ENCODE measurements around the gene KCTD20. TPM values are rescaled to one million over a fixed set of nuclear protein-coding genes. Genes with fewer than 3 reads are reported as not detected.

Gene KCTD20
- total and polyA plus RNA-seq, 4 experiments from 2014 or later: 35.2 to 38.9 (median 37.0) TPM

GRCh38 chr6:36414481-36414880 is 28.3 kb upstream of the KCTD20 start:
- no peaks in the 10 kb centered on the region for H3K9me3 ChIP-seq (ENCODE audit: control insufficient read depth in 1 of 2, low read length in 2 of 2)
- no peak overlapping the region for H3K27ac Mint-ChIP-seq
- H3K4me1 ChIP-seq (ENCODE audit: insufficient read depth, low read length): no peaks in the 10 kb centered on the region
- no peak overlapping the region for H3K27ac ChIP-seq (ENCODE audit: low read depth, low read length)
- CTCF ChIA-PET (ENCODE audit: partially characterized antibody): no interaction called here
- intact Hi-C loops (cut with micrococcal nuclease): no loop called here
- no peaks in the 10 kb centered on the region for H3K27me3 ChIP-seq (ENCODE audit: insufficient read depth, low read length)
- peaks cover 0 to 10% (median 5%) of the 10 kb centered on the region in 8 donors for H3K9me3 Mint-ChIP-seq
- H3K4me1 Mint-ChIP-seq: no peaks in the 10 kb centered on the region
- H3K4me3 ChIP-seq (ENCODE audit: low read length in 2 of 2): no peak overlapping the region
- peaks cover 0 to 4% of the 10 kb centered on the region in 2 donors for H3K36me3 Mint-ChIP-seq
- no peak for DNase-seq
- H3K4me3 Mint-ChIP-seq: no peak overlapping the region
- POLR2A ChIA-PET (ENCODE audit: partially characterized antibody): interaction anchor here (0.6 kb wide), 1 partner anchor 188 kb away, joined by 3 read pairs; no protein-coding TSS in a partner anchor
- no peaks in the 10 kb centered on the region for H3K36me3 ChIP-seq (ENCODE audit: insufficient read depth, low read length)
- H3K27me3 Mint-ChIP-seq: peaks cover 0 to 1% of the 10 kb centered on the region in 2 donors

- Histone ChIP-seq H3K27ac (ENCODE audit: low read depth, low read length) (no peak overlapping the region), H3K4me3 (ENCODE audit: low read length in 2 of 2) (no peak overlapping the region), H3K4me1 (ENCODE audit: insufficient read depth, low read length) (peaks cover 9% of the 10 kb centered on the region), H3K27me3 (ENCODE audit: insufficient read depth, low read length) (no peaks in the 10 kb centered on the region), H3K36me3 (ENCODE audit: insufficient read depth, low read length) (no peaks in the 10 kb centered on the region), H3K9me3 (ENCODE audit: control insufficient read depth in 1 of 2, low read length in 2 of 2) (no peaks in the 10 kb centered on the region)
- ChIA-PET CTCF (ENCODE audit: partially characterized antibody) (interaction anchor here (1.2 to 2.0 kb wide), 5 partner anchors 10 to 341 kb away, joined by 3 to 10 read pairs (median 5); no protein-coding TSS in a partner anchor), POLR2A (ENCODE audit: partially characterized antibody) (interaction anchor here (0.7 kb wide), 1 partner anchor 178 kb away, joined by 3 read pairs; no protein-coding TSS in a partner anchor)
- intact Hi-C loops (cut with micrococcal nuclease): no loop called here
- no peaks in the 10 kb centered on the region for H3K36me3 Mint-ChIP-seq
- peaks cover 5 to 13% (median 9%) of the 10 kb centered on the region in 4 donors for H3K4me1 Mint-ChIP-seq
- DNase-seq: no peak
- no peaks in the 10 kb centered on the region for H3K27me3 Mint-ChIP-seq
- H3K27ac Mint-ChIP-seq: no peak overlapping the region
- peaks cover 0 to 4% (median 0%) of the 10 kb centered on the region in 8 donors for H3K9me3 Mint-ChIP-seq
- no peak overlapping the region for H3K4me3 Mint-ChIP-seq
Measured at GRCh38 chr6:36418558-36418957, 24.2 kb upstream of the KCTD20 start.

GRCh38 chr6:36419310-36419709 is 23.5 kb upstream of the KCTD20 start:
- Mint-ChIP-seq H3K27ac (no peak overlapping the region), H3K4me3 (no peak overlapping the region), H3K4me1 (peaks cover 10 to 19% (median 14%) of the 10 kb centered on the region in 4 donors), H3K9me3 (peaks cover 0 to 4% (median 0%) of the 10 kb centered on the region in 8 donors), H3K27me3 (no peaks in the 10 kb centered on the region), H3K36me3 (no peaks in the 10 kb centered on the region)
- CTCF ChIA-PET (ENCODE audit: partially characterized antibody): interaction anchor here (0.7 to 2.0 kb wide), 6 partner anchors 10 to 340 kb away, joined by 3 to 10 read pairs (median 4); no protein-coding TSS in a partner anchor
- POLR2A ChIA-PET (ENCODE audit: partially characterized antibody): no interaction called here
- DNase-seq: no peak
- no peak overlapping the region for H3K4me3 ChIP-seq (ENCODE audit: low read length in 2 of 2)
- peaks cover 15% of the 10 kb centered on the region for H3K4me1 ChIP-seq (ENCODE audit: insufficient read depth, low read length)
- H3K27me3 ChIP-seq (ENCODE audit: insufficient read depth, low read length): no peaks in the 10 kb centered on the region
- H3K9me3 ChIP-seq (ENCODE audit: control insufficient read depth in 1 of 2, low read length in 2 of 2): no peaks in the 10 kb centered on the region
- no peak overlapping the region for H3K27ac ChIP-seq (ENCODE audit: low read depth, low read length)
- H3K36me3 ChIP-seq (ENCODE audit: insufficient read depth, low read length): no peaks in the 10 kb centered on the region
- intact Hi-C loops (cut with micrococcal nuclease): no loop called here

GRCh38 chr6:36422714-36423100 is 20.1 kb upstream of the KCTD20 start:
- Histone ChIP-seq H3K27ac (ENCODE audit: low read depth, low read length) (peak overlapping the region; percentile 68), H3K9me3 (ENCODE audit: control insufficient read depth in 1 of 2, low read length in 2 of 2) (no peaks in the 10 kb centered on the region), H3K4me1 (ENCODE audit: insufficient read depth, low read length) (peaks cover 15% of the 10 kb centered on the region), H3K27me3 (ENCODE audit: insufficient read depth, low read length) (no peaks in the 10 kb centered on the region), H3K36me3 (ENCODE audit: insufficient read depth, low read length) (no peaks in the 10 kb centered on the region), H3K4me3 (ENCODE audit: low read length in 2 of 2) (peak overlapping the region; percentile 69 to 85)
- peak overlapping the region; percentile 91 to 95 (median 93) for H3K4me3 Mint-ChIP-seq
- H3K27me3 Mint-ChIP-seq: no peaks in the 10 kb centered on the region
- POLR2A ChIA-PET (ENCODE audit: partially characterized antibody): interaction anchor here (0.7 to 2.2 kb wide), 18 partner anchors 17 to 336 kb away, joined by 3 to 42 read pairs (median 4); partner anchors contain the start of genes CDKN1A, KCTD20, PXT1 and SRSF3
- H3K27ac Mint-ChIP-seq: peak overlapping the region; percentile 73 to 97 (median 95)
- H3K36me3 Mint-ChIP-seq: no peaks in the 10 kb centered on the region
- CTCF ChIA-PET (ENCODE audit: partially characterized antibody): interaction anchor here (0.9 to 2.3 kb wide), 17 partner anchors 12 to 336 kb away, joined by 3 to 25 read pairs (median 5); partner anchors contain the start of genes CDKN1A and SRSF3
- DNase-seq: no peak
- intact Hi-C loops (cut with micrococcal nuclease): loop anchor here (1.0 to 5.0 kb wide), 9 partner anchors 20 to 337 kb away; partner anchors contain the start of genes KCTD20, PXT1 and SRSF3
- peaks cover 10 to 19% (median 14%) of the 10 kb centered on the region in 4 donors for H3K4me1 Mint-ChIP-seq
- H3K9me3 Mint-ChIP-seq: peaks cover 0 to 4% (median 0%) of the 10 kb centered on the region in 8 donors

GRCh38 chr6:36423101-36423824 is 19.5 kb upstream of the KCTD20 start:
- Mint-ChIP-seq H3K4me1 (peaks cover 10 to 19% (median 14%) of the 10 kb centered on the region in 4 donors), H3K36me3 (no peaks in the 10 kb centered on the region), H3K4me3 (peak overlapping the region; percentile 91 to 95 (median 93)), H3K9me3 (peaks cover 0 to 4% (median 0%) of the 10 kb centered on the region in 8 donors), H3K27ac (peak overlapping the region; percentile 73 to 97 (median 95)), H3K27me3 (no peaks in the 10 kb centered on the region)
- Histone ChIP-seq H3K9me3 (ENCODE audit: control insufficient read depth in 1 of 2, low read length in 2 of 2) (no peaks in the 10 kb centered on the region), H3K36me3 (ENCODE audit: insufficient read depth, low read length) (no peaks in the 10 kb centered on the region), H3K27me3 (ENCODE audit: insufficient read depth, low read length) (no peaks in the 10 kb centered on the region), H3K4me1 (ENCODE audit: insufficient read depth, low read length) (peaks cover 15% of the 10 kb centered on the region), H3K27ac (ENCODE audit: low read depth, low read length) (peak overlapping the region; percentile 68), H3K4me3 (ENCODE audit: low read length in 2 of 2) (peak overlapping the region; percentile 69 to 85)
- POLR2A ChIA-PET (ENCODE audit: partially characterized antibody): interaction anchor here (0.7 to 2.2 kb wide), 18 partner anchors 17 to 335 kb away, joined by 3 to 42 read pairs (median 4); partner anchors contain the start of genes CDKN1A, KCTD20, PXT1 and SRSF3
- CTCF ChIA-PET (ENCODE audit: partially characterized antibody): interaction anchor here (0.6 to 2.3 kb wide), 25 partner anchors 8 to 1057 kb away, joined by 3 to 25 read pairs (median 4); partner anchors contain the start of genes CDKN1A and SRSF3
- peak; percentile 97 to 99 (median 97) for DNase-seq
- intact Hi-C loops (cut with micrococcal nuclease): loop anchor here (1.0 to 5.0 kb wide), 9 partner anchors 19 to 336 kb away; partner anchors contain the start of genes KCTD20, PXT1 and SRSF3

GRCh38 chr6:36426622-36427021 is 16.2 kb upstream of the KCTD20 start:
- Histone ChIP-seq H3K9me3 (ENCODE audit: control insufficient read depth in 1 of 2, low read length in 2 of 2) (no peaks in the 10 kb centered on the region), H3K27ac (ENCODE audit: low read depth, low read length) (no peak overlapping the region), H3K4me1 (ENCODE audit: insufficient read depth, low read length) (peaks cover 15% of the 10 kb centered on the region), H3K36me3 (ENCODE audit: insufficient read depth, low read length) (no peaks in the 10 kb centered on the region), H3K27me3 (ENCODE audit: insufficient read depth, low read length) (no peaks in the 10 kb centered on the region), H3K4me3 (ENCODE audit: low read length in 2 of 2) (no peak overlapping the region)
- Mint-ChIP-seq H3K9me3 (peaks cover 0 to 6% (median 0%) of the 10 kb centered on the region in 8 donors), H3K27ac (no peak overlapping the region), H3K4me1 (peaks cover 10 to 19% (median 14%) of the 10 kb centered on the region in 4 donors), H3K27me3 (no peaks in the 10 kb centered on the region), H3K4me3 (no peak overlapping the region), H3K36me3 (no peaks in the 10 kb centered on the region)
- intact Hi-C loops (cut with micrococcal nuclease): no loop called here
- CTCF ChIA-PET (ENCODE audit: partially characterized antibody): interaction anchor here (3.0 kb wide), 1 partner anchor 152 kb away, joined by 22 read pairs; no protein-coding TSS in a partner anchor
- no peak for DNase-seq
- POLR2A ChIA-PET (ENCODE audit: partially characterized antibody): no interaction called here

GRCh38 chr6:36428911-36429310 is 13.9 kb upstream of the KCTD20 start:
- no peak overlapping the region for H3K27ac Mint-ChIP-seq
- CTCF ChIA-PET (ENCODE audit: partially characterized antibody): interaction anchor here (0.6 to 3.4 kb wide), 24 partner anchors 10 to 354 kb away, joined by 3 to 22 read pairs (median 4); partner anchors contain the start of gene CDKN1A

More at GRCh38 chr6:36428911-36429310, 13.9 kb upstream of the KCTD20 start:
- no peak overlapping the region for H3K27ac ChIP-seq (ENCODE audit: low read depth, low read length)
- DNase-seq: peak in 1 of 5 donors; percentile 4
- peaks cover 3% of the 10 kb centered on the region for H3K4me1 ChIP-seq (ENCODE audit: insufficient read depth, low read length)
- no peaks in the 10 kb centered on the region for H3K27me3 Mint-ChIP-seq
- peaks cover 0 to 2% (median 0%) of the 10 kb centered on the region in 8 donors for H3K9me3 Mint-ChIP-seq
- no peak overlapping the region for H3K4me3 Mint-ChIP-seq
- no peaks in the 10 kb centered on the region for H3K36me3 ChIP-seq (ENCODE audit: insufficient read depth, low read length)
- POLR2A ChIA-PET (ENCODE audit: partially characterized antibody): interaction anchor here (1.1 to 1.6 kb wide), 3 partner anchors 11 to 252 kb away, joined by 3 to 4 read pairs (median 3); partner anchors contain the start of gene KCTD20
- H3K4me3 ChIP-seq (ENCODE audit: low read length in 2 of 2): no peak overlapping the region
- H3K36me3 Mint-ChIP-seq: no peaks in the 10 kb centered on the region
- peaks cover under 1 to 3% (median under 1%) of the 10 kb centered on the region in 4 donors for H3K4me1 Mint-ChIP-seq
- H3K27me3 ChIP-seq (ENCODE audit: insufficient read depth, low read length): no peaks in the 10 kb centered on the region
- no peaks in the 10 kb centered on the region for H3K9me3 ChIP-seq (ENCODE audit: control insufficient read depth in 1 of 2, low read length in 2 of 2)
- intact Hi-C loops (cut with micrococcal nuclease): no loop called here

Measured in CD4-positive, alpha-beta memory T cell (primary cell).